ENCODE measurements around the gene RPP38. TPM values are rescaled to one million over a fixed set of nuclear protein-coding genes. Genes with fewer than 3 reads are reported as not detected.

The RPP38 gene
- total and polyA plus RNA-seq, 10 of the 15 experiments (the other 5 are each of a cell fraction or from before 2014, with no cell fraction given), result 13.0 to 40.9 (median 27.2) TPM

- TF ChIP-seq NKRF (conservative IDR thresholded peaks at IDR 0.05) (no peak), IKZF2 (IDR thresholded peaks at IDR 0.05) (peak; percentile 33 to 42; a peak in 1 of 4 replicates), KLF5 (IDR thresholded peaks at IDR 0.05; ENCODE audit: partially characterized antibody) (no peak)
Measured at GRCh38 chr10:15106352-15107013, 9.3 kb downstream of the RPP38 start (continued).

- no peaks in the 10 kb centered on the region for H3K79me2 ChIP-seq (ENCODE audit: control insufficient read depth, insufficient read depth, low read length)
- no peaks in the 10 kb centered on the region for H3K4me1 ChIP-seq (ENCODE audit: control insufficient read depth, insufficient read depth, low read length)
- intact Hi-C loops (cut with micrococcal nuclease; ENCODE audit: unreplicated experiment) (no loop called here), in situ Hi-C loops (cut with MboI) (no loop called here)
- no peaks in the 10 kb centered on the region for H3K36me3 ChIP-seq (ENCODE audit: control insufficient read depth in 2 of 2, insufficient read depth in 2 of 2, low read length in 1 of 2)
- ChIA-PET SMC1A (ENCODE audit: uncharacterized antibody, unreplicated experiment) (no interaction called here), POLR2A (no interaction called here), CTCF (no interaction called here), RAD21 (ENCODE audit: unreplicated experiment) (no interaction called here)
- no peaks in the 10 kb centered on the region for H4K20me1 ChIP-seq (ENCODE audit: control insufficient read depth, insufficient read depth)
- BruUV-seq (replicated peaks), result no TSS peak
- H2AFZ ChIP-seq (ENCODE audit: control insufficient read depth, low read depth, low read length), result no peak overlapping the region
- FAIRE-seq (no peak), ATAC-seq (no peak), DNase-seq (ENCODE audit: low read depth, low spot score) (no peak)
- no peak overlapping the region for H3K4me3 ChIP-seq
- WGBS (ENCODE audit: insufficient coverage, insufficient replicate concordance, low lambda C conversion rate, missing lambda C conversion rate), result 97% methylated on average over 13 of the region's 13 CpGs
- H3K4me2 ChIP-seq (ENCODE audit: control insufficient read depth, insufficient read depth), result no peak overlapping the region
- no peak overlapping the region for H3K9ac ChIP-seq (ENCODE audit: control insufficient read depth, insufficient read depth, low read length)
- no peaks in the 10 kb centered on the region for H3K27me3 ChIP-seq (replicated peaks in 1 of 2; ENCODE audit: control insufficient read depth in 2 of 2, insufficient read depth in 2 of 2, low read length in 1 of 2)
- H3K9me3 ChIP-seq (replicated peaks; ENCODE audit: control insufficient read depth, insufficient read depth, low read length), result no peaks in the 10 kb centered on the region
- no peak overlapping the region for H3K27ac ChIP-seq (ENCODE audit: control insufficient read depth, insufficient read depth)
- TF ChIP-seq NRF1 (conservative IDR thresholded peaks at IDR 0.05; ENCODE audit: low read depth, low read length) (no peak), FOXK2 (IDR thresholded peaks at IDR 0.05) (no peak), EZH2 (IDR thresholded peaks at IDR 0.05; ENCODE audit: borderline replicate concordance, control insufficient read depth, low read depth, low read length) (no peak), ZZZ3 (IDR thresholded peaks at IDR 0.05; ENCODE audit: control insufficient read depth, insufficient read length, low read depth) (no peak), RELB (IDR thresholded peaks at IDR 0.05; ENCODE audit: low read depth) (no peak), EP300 (IDR thresholded peaks at IDR 0.05; ENCODE audit: borderline replicate concordance in 1 of 2, control insufficient read depth in 1 of 2, low read depth in 2 of 2, low read length in 2 of 2) (no peak), HDAC6 (IDR thresholded peaks at IDR 0.05; ENCODE audit: unreplicated experiment) (no peak), TCF3 (IDR thresholded peaks at IDR 0.05; ENCODE audit: borderline replicate concordance, insufficient read depth, low read depth, low read length) (no peak), ZBTB40 (IDR thresholded peaks at IDR 0.05; ENCODE audit: borderline replicate concordance) (no peak), E2F4 (IDR thresholded peaks at IDR 0.05; ENCODE audit: low read depth, low read length) (no peak)
Measured at GRCh38 chr10:15112657-15113056, 15.5 kb downstream of the RPP38 start.
